Testis (tissue), 2 donors: ENCODE results near the gene EDARADD.

Source experiments
- CTCF ChIP-seq, 3 experiments: fragments of 450-650 bp in 2 of 3; fragments of 200-600 bp in 1 of 3; sonication (generic) in 1 of 3; IDR thresholded peaks; one replicate each; pipeline ENCODE4 v1.5.1; 2016 to 2019; ENCODE audit warnings: antibody characterized with exemption in 3 of 3, mild to moderate bottlenecking in 2 of 3, moderate library complexity in 1 of 3
- POLR2A ChIP-seq: fragments of 450-650 bp; IDR thresholded peaks from one replicate; pipeline ENCODE4 v1.6.1; 2017; ENCODE audit warnings: antibody characterized with exemption, mild to moderate bottlenecking, moderate library complexity

- no peak for TF ChIP-seq CTCF (IDR thresholded peaks at IDR 0.05)
- no peak for TF ChIP-seq POLR2A
Observed at GRCh38 chr1:236509203-236509602, 115.1 kb downstream of the EDARADD start.
